ENCODE data around the gene CEP112. TPM values are rescaled to one million over a fixed set of nuclear protein-coding genes. Genes with fewer than 3 reads are reported as not detected.

Gene CEP112
- total and polyA plus RNA-seq, 2 donors (not counting 3 experiments of a cell fraction or from before 2014, with no cell fraction given) = 1.5 to 25.3 TPM

GRCh38 chr17:65626451-65626850 lies 565.5 kb downstream of the CEP112 start:
- no peak overlapping the region for H3K27ac ChIP-seq (ENCODE audit: insufficient read depth, low read depth, low read length)
- FAIRE-seq (no peak), DNase-seq (ENCODE audit: low read depth, low spot score) (no peak)
- no peaks in the 10 kb centered on the region for H3K9me1 ChIP-seq (replicated peaks; ENCODE audit: control insufficient read depth, extremely low read depth, insufficient read depth, low read length)
- H3K9ac ChIP-seq (replicated peaks; ENCODE audit: extremely low read depth, insufficient read depth, low read length) = no peak overlapping the region
- ChIA-PET POLR2A (no interaction called here), CTCF (no interaction called here)
- H3K79me2 ChIP-seq (ENCODE audit: control insufficient read depth, insufficient read depth, low read length) = no peaks in the 10 kb centered on the region
- H3K4me2 ChIP-seq (ENCODE audit: insufficient read depth, low read length) = no peak overlapping the region
- H4K20me1 ChIP-seq (replicated peaks; ENCODE audit: control insufficient read depth, extremely low read depth, insufficient read depth, low read length) = no peaks in the 10 kb centered on the region
- dilution Hi-C loops (cut with MboI; ENCODE audit: extremely low pct_ligation_motif_present, low sequenced_read_pairs) (no loop called here), intact Hi-C loops (cut with micrococcal nuclease) (no loop called here)
- H3K27me3 ChIP-seq (ENCODE audit: control insufficient read depth in 2 of 2, insufficient read depth in 2 of 2, low read length in 2 of 2) = no peaks in the 10 kb centered on the region
- H3K9me3 ChIP-seq (replicated peaks; ENCODE audit: control insufficient read depth, insufficient read depth, low read length) = no peaks in the 10 kb centered on the region
- no peaks in the 10 kb centered on the region for H3K4me1 ChIP-seq (ENCODE audit: control insufficient read depth, extremely low read depth, insufficient read depth, low read length)
- H2AFZ ChIP-seq (ENCODE audit: low read depth, low read length) = no peak overlapping the region
- no TSS peak for BruUV-seq (replicated peaks)
- no peaks in the 10 kb centered on the region for H3K36me3 ChIP-seq (ENCODE audit: control insufficient read depth in 2 of 2, extremely low read depth in 1 of 2, insufficient read depth in 2 of 2, low read length in 2 of 2)
- H3K4me3 ChIP-seq (replicated peaks in 1 of 3; ENCODE audit: insufficient read depth in 1 of 3, low read depth in 1 of 3, low read length in 3 of 3) = no peak overlapping the region
- TF ChIP-seq MAX (IDR thresholded peaks at IDR 0.05; ENCODE audit: insufficient read depth, insufficient read length) (no peak), JUN (IDR thresholded peaks at IDR 0.05; ENCODE audit: borderline replicate concordance, insufficient read depth, insufficient read length, low read depth) (no peak), EZH2 (IDR thresholded peaks at IDR 0.05; ENCODE audit: borderline replicate concordance, low read depth, low read length, severe bottlenecking) (no peak), MYC (IDR thresholded peaks at IDR 0.05; ENCODE audit: low read depth, low read length) (no peak), CTCF (IDR thresholded peaks at IDR 0.05; ENCODE audit: extremely low read depth in 1 of 2, insufficient read depth in 1 of 2, low read depth in 1 of 2, low read length in 2 of 2) (no peak), POLR2AphosphoS5 (IDR thresholded peaks at IDR 0.05; ENCODE audit: insufficient read depth, low read depth, low read length) (no peak), POLR2A (IDR thresholded peaks at IDR 0.05; ENCODE audit: low read depth, low read length) (no peak), GATA2 (IDR thresholded peaks at IDR 0.05; ENCODE audit: insufficient read depth, insufficient read length, low read depth, low read length) (no peak), FOS (IDR thresholded peaks at IDR 0.05; ENCODE audit: borderline replicate concordance, insufficient read depth, low read length) (no peak)

All from endothelial cell of umbilical vein (primary cell).